Activated CD4-positive, alpha-beta T cell treated with anti-CD3 and anti-CD28 coated beads, Interleukin-2, amount 50 U/mL, for 16 hours (primary cell): ENCODE results near the gene ABCB11.
"Not testable (repeated sequence)": the region's sequence is repeated elsewhere in the genome, so short reads cannot be mapped to it uniquely, and the experiment has no call there.

ENCODE experiments used
- DNase-seq: peaks from one replicate; pipeline ENCODE4 v3.0.0-alpha.2; 2020

Gene ABCB11

DNA sequence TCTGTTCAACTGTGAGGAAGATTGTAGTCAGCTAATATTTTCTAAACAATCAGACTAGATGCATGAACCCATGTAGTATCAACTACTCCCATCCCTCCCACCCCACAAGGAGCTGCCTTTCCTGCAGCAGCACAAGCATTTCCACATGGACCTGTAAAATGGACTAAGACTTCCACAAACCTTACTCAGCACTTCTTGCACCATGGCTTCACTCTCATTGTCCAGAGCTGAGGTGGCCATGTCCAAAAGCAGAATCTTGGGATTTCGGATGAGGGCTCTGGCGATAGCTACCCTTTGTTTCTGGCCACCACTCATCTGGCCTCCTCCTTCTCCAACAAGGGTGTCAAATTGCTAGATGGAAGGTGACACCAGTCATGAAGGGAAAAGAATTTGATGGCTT, 61.3 kb downstream of the ABCB11 start:
- DNase-seq, result no peak

DNA sequence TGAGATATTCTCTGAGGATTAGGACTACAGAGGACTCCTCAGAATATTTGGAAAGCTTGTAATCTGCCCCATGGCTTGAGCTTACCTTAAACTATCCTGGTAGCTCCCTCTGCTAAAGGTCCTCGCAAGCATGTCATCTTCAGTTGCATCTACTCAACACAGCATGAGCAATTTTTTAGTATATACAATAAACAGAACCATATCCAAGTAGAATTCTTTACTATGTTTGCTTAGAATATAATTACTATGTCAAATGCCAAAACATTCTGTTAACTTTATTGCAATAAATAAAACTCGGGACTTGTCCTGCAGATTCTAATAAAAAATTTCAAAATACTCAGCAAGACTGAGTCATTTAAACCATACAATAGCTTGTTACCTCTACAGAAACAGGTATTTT, 62.8 kb downstream of the ABCB11 start:
- no peak for DNase-seq

DNA sequence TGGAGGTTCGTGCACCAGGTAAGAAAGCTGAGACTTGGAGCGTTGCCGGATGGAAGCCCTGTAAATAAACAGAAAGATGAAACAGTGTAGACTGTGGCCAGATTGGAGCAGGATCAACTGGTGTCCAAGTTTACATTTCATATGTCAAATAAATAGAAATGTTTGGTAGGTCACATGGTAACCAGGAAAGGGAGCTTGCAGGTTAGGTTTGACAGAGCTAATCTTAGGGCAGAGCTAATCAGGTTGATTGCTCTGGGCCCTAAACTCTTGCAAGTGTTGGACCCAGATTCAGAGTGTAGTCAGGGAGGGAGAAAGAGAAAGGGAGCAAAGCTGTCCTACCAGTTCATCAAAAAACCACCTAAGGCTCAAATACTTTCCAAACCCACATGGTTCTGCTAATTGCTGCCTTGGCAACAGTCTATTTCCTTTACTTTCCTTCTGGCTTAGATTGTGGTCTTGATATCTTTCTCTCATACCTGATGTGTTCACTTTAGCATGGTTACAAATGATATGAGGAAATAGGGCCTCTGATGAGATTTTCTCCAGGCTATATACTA, 66.8 kb downstream of the ABCB11 start:
- no peak for DNase-seq

DNA sequence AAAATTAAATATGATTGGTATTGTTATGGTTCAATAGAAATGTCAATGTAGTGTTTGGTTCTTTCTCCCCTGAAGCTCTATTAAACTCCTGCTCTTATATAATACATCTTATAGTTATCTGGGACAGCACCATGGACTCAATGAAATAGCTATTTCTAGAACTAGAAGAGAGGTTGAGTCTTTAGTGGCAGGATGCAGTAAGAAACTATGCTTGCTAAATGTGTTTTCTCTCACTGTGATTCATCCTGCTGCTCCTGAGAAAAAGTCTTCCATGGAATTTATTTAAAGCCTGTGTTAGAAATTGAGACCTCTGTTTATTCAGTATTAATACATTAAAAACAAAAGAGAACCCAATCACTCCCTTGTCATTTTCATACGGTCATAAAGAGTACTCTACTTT, 68.5 kb downstream of the ABCB11 start:
- no peak for DNase-seq

DNA sequence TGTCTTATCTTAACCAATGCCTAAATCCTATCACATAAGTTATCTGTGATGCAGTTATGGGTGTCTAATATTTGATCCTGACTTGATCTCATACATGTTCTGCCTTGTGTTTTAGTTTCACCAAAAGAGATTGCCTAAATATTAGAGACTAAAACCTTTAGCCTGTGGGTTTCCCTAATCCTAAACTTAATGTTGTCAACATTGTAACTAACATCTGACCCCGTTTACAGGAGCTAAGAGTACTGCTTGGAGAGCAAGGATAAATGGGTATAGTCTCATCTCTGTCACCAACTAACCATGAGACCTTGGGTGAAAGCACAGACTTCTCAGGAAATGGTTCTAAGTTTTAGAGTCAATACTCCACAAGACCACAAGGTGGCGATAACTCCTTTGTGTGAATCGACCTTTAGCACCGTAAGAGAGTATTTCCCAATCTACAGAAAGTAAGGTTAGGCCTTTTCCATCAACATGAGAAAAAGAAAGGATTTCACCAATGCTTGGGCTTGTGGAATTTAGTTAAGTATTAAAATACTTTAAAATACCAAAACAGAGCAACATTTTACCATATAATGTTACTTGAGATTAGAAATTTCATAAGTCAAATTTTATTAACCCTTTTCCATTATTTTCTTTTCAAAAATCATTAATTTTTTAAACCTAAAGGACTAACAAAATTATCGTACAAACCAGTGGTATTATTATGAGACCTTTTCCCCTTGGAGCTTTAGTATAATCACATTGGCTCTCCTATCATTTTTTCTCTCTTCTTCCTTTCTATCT, 69.5 kb downstream of the ABCB11 start:
- peak; percentile 71 for DNase-seq

DNA sequence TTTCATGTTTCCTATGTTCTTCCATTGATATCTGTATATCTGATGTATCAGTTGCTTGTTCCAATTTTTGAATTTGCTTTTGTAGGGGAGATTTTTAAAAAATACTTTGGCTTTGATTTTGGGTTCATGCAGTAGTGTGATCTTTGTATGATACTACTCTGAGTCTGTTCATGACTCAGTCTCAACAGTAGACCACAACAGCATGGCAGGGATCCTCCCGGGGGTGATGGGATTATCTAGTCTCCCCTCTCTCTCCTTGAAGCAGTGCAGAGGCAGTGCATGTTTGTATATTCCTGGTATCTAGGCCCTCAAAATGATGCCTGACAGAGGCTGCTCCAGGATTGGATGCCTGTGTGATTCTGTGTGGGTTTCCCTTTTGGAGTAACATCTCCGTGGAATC, 74.7 kb downstream of the ABCB11 start:
- DNase-seq, result no peak

DNA sequence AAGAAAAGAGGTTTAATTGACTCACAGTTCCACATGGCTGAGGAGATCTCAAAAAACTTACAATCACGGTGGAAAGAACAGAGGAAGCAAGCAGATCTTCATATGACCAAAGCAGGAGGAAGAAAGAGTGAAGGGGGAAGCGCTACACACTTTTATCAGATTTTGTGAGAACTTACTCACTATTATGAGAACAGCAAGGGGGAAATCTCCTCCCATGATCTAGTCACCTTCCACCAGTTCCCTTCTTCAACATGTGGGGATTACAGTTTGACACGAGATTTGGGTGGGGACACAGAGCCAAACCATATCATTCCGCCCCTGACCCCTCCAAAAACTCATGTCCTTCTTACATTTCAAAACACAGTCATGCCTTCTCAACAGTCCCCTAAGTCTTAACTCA, 75.8 kb downstream of the ABCB11 start:
- DNase-seq, result no peak

DNA sequence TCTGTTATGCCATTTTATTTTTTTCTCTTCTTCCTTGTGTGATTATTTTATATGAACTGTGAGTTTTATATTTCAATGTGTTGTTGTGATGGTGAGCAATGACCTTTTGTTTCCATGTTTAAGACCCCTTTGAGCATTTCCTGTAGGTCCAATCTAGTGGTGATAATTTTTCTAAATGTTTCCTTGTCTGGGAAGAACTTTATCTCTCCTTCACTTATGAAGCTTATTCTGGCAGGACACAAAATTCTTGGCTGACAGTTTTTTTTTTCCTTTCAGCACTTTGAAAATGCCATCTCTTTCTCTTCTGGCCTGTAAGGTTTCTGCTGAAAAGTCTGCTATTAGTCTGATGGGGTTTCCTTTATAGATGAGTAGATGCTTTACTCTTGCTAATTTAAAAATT, 76.9 kb downstream of the ABCB11 start:
- no peak for DNase-seq

DNA sequence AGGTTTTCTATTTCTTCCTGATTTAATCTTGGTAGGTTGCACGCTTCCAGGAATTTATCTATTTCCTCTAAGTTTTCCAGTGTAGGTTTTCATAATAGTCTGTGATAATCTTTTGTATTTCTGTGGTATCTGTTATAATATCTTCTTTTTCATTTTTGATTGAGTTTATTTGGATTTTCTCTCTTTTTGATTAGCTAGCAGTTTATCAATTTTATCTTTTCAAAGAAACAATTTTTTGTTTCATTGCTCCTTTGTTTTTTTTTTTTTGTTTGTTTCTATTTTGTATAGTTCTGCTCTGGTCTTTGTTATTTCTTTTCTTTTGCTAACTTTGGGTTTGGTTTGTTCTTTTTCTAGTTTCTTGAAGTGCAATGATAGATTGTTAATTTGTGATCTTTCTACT, 78.7 kb downstream of the ABCB11 start:
- DNase-seq, result no peak

DNA sequence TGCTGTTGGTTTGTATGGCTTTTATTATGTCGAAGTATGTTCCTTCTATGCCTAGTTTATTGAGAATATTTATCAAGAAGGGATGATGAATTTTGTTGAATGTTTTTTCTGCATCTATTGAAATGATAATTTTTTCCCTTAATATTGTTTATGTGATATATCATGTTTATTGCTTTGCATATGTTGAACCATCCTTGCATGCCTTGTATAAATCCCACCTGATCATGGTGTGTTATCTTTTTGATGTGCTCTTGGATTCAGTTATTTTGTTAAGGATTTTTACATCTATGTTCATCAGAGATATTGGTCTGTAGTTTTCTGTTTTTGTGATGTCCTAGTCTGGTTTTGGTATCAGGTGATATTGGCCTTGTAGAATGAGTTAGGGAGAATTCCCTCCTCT, 79.3 kb downstream of the ABCB11 start:
- no peak for DNase-seq

DNA sequence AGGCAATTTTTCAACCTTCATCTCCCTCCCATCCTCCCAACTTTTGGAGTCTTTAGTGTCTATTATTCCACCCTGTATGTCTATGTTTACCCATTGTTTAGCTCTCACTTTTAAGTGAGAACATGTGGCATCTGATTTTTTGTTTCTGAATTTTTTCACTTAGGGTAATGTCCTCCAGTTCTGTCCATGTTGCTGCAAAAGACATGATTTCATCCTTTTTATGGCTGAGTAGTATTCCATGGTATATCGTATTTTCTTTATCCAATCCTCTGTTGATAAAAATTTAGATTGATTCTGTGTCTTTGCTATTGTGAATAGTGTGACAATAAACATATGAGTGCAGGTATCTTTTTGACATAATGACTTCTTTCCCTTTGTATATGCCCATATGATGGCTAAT, 81.8 kb downstream of the ABCB11 start:
- DNase-seq, result no peak

DNA sequence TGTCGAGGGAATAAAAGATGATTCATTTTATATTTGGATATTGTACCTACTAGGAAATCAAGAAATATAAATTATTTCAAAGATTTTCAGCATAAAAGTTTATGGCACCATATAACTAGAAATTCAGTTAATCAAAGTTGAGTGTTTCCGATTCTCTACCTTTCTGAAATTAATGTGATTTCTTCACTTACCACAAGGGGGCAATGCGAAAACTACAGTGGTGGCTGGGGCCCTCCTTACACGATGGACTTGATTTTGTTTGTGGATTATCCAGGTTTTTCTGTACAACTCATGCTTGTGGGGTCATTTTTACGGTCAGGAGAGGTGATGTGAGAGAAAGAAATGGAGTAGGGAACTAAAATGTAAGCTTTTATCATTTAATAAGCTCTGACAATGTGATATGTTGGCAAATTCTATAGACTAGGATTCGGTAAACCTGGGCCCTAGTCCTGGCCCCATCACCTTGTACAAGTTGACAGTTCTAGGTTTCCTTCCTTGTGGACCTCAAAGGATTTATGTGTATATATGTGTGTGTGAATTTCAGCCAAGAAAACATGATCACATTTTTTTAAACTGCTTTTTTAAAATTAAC, 82.4 kb downstream of the ABCB11 start:
- DNase-seq, result peak; percentile 21

DNA sequence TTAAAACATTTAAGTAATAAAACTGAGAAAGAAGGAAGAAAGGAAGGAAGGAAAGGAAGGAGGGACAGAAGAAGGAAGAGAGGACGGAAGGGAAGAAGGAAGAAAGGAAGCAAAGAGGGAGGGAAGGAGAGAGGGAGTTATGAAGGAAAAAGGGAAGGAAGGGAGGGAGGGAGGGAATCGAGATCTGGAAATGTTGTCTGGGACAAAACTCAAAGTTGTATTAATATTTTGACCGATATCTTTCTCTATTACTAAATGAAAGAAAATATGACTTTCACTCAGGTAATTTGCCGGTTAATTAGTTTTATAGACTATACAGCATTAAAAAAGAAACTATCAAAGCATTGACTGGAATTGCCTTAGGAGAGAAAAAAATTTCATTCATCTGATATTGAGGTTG, 85.6 kb downstream of the ABCB11 start:
- DNase-seq, result no peak

DNA sequence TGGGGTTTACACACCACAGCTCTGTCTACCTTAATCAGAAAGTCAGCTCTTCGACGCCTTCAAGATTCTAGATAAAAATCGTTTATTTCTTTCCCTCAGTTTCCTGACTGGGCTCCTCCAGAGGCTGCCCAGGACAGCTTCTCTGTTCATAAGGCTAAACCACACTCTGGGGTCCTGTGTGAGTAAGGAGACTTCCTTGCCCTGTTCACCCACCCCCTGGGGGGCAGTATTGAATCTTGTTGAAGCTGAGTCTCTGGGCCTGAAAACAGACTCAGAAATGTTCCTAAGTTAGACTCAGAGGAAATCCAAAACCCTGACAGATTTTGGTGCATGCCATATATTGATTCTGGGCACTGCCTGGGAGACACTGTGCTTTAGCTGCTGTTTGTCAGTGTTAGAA, 87.1 kb downstream of the ABCB11 start:
- no peak for DNase-seq

DNA sequence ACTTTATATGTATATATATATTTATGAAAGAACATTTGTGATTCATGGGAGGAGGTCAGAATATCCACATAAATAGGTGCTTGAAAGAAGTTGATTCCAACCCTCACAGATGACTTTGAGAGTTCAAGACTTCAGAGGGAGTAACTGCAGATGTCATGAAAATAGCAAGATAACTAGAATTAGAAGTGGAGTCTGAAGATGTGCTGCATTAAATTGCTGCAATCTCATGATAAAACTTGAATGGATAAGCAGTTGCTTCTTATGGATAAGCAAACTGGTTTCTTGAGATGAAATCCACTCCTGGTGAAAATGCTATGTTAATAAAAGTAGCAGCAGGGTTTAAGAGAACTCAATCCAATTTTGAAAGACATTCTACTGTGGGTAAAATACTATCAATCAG, 89.8 kb downstream of the ABCB11 start:
- no peak for DNase-seq

DNA sequence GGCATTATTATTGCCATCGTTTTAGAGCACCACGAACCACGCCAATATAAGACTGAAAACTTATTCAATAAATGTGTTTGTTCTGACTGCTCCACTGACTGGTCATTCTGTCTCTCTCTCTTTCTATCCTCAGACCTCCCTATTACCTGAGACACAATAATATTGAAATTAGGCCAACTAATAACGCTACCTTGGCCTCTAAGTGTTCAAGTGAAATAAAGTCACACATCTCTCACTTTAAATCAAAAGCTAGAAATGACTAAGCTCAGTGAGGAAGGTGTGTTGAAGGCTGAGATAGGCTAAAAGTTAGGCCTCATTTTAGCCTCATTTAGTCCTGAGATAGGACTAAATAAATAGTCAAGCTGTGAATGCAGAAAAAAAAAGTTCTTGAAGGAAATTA, 91.2 kb downstream of the ABCB11 start:
- peak; percentile 82 for DNase-seq

DNA sequence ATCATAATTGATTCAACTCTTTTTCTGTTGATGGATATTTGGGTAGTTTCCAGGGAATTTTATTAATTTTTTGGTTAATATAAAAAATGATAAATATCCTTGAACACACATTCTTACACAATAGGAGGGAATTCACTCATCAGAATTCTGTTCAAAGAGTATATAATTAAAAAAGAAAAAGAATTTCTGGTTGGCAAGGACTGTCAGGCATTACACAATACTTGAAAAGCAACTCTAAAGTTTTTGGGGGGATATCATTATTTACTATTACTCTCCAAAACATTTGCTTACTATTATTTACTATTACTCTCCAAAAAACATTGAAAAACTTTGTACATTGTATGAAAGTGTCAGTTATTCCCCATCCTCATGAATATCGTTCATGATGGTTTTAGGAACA, 92.1 kb downstream of the ABCB11 start:
- no peak for DNase-seq

DNA sequence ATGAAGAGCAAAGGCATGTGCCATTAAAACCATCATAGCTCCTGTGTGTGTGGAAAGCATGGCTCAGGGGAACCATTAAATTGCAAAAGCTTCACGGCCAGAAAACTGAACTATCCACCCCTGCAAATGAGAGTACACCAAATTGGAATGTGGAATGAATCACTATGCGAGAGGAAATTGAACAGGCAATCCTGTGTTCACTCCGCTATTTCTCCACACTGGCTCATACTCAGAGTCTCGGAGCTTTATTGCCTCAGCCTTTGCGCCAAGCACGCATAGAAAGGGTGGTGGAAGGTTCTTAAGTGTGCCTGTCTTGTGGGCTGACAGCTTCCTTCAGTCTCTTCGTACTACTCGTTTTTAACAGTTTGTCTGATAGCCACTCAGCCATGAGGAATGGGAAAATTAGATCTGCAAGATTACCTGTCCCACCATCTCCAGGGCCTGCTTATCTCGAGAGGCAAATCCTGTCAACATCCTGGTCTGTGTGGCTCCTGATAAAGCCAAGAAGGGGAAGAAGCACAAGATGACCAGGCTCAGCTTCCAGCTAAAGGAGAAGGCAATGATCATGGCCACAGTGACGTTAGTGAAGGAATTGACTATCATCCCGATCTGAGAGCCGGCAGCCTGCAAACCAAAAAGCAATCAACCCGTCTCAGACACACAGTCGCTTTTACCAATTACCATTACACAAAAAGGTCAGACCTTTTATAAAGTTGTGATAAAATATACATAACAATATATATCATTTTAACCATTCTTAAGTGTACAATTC, 95.1 kb downstream of the ABCB11 start:
- DNase-seq, result no peak

DNA sequence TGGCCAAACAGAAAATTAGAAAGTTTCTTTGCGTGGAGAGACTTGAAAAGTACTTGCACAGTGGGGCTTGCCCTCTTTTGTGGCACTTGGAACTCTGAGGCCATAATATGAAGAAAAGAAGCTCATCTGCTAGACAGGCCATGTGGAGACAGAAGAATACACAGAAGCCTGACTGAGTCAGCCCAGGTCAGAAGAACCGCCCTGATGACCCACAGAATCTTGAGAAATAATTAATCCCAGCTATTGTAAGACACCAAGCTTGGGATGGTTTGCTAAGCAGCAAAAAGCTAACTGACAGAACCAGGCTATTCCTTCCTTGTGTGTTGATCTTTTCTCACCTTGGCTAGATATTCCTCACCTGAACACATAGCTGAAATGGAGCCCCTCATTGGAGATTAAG, 96.3 kb downstream of the ABCB11 start:
- DNase-seq, result no peak

DNA sequence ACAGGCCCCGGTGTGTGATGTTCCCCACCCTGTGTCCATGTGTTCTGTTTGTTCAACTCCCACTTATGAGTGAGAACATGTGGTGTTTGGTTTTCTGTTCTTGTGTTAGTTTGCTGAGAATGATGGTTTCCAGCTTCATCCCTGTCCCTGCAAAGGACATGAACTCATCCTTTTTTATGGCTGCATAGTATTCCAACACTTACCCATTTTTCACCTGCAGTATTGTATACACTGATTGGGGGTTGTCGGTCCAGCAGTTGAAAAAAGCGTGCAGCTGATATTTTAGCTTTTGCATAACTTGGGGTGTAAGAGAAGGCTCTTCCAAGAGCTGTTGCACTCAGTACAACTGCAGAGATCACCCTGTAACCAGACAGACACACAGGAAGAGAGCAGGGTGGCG, 99.0 kb downstream of the ABCB11 start:
- DNase-seq, result not testable (repeated sequence)

DNA sequence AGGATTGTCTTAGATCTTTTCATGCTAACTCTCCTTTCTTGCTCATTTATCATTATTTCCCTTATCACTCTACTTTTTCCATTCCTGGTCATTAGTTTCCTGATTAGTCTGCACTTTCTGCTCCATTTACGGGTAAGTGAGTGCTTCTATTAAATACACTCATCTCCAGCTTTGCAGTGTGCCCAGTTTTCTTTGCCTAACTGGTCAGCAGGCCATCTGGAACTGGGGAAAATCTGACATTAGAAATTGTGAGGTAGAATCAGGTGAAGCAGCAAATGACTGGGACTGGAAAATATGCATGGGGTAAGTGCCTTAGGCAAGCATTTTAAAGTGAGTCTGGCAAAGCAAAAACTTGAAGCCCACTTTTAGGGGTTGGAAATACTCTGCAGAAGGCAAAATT, 100.9 kb downstream of the ABCB11 start:
- no peak for DNase-seq

DNA sequence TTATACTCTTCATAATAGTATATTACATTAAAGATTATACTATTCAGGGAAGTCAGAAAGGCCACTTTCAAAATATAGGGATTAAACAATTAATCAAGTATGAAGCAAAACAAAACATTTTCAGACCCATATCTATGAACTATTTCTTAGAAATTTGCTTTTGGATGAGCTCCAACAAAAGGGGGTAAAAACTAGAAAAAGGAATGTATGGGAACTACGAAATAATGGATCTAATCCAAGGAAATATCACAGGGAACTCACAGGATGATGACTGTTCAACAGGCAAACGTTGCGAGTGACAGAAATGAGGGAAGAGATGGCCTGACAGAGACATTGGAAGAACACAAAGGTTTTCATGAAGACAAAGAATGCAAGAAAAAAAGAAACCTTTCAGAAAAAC, 102.1 kb downstream of the ABCB11 start:
- DNase-seq, result no peak

DNA sequence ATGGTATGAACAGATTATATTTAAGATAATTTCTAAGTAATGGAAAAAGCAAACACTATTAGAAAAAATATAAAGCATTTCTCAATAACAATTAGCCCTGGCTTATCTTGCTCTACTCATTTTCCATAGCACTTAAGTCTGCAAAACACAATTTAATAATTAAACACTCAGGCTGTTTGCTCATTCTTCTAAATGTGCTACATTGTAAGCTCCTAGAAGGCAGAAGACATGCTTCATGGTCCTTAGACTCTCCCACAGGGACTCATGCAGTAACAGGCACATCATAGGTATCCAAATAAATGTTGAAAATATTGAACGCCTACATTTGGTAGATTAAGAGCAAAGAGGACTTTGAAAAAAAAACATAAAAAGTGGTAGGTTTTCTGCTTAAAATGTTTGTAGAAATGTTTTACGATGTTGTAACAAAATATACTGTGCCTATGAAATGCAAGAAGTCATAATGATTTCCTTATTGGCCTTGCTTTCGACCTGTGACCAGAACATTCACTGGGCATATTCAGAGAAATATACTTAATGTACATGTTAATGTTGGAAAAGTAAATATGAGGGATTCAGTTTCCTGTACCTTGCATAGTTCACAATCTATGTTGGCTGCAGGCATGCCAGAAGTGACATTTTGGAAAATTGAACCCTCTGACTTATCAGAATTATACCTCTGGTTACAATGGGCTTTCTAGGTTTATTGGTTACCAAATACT, 102.9 kb downstream of the ABCB11 start:
- no peak for DNase-seq
